Ovary (tissue), 9 donors: Measurements from ENCODE around the gene DEFB132. TPM values are rescaled to one million over a fixed set of nuclear protein-coding genes. Genes with fewer than 3 reads are reported as not detected.
"Not testable (repeated sequence)": the region's sequence is repeated elsewhere in the genome, so short reads cannot be mapped to it uniquely, and the experiment has no call there.

ENCODE experiments used
- DNase-seq, 5 donors: peaks; one replicate each; pipeline ENCODE4 v3.0.0-alpha.2; 2019 to 2020
- H3K27ac ChIP-seq, 2 donors: fragments of 200-600 bp; one replicate each; pipeline versions ENCODE4 v1.5.1 to v1.8.0; 2019 to 2022
- H3K27me3 ChIP-seq: fragments of 200-600 bp; one replicate; pipeline ENCODE4 v1.8.0; 2022
- H3K36me3 ChIP-seq: fragments of 200-600 bp; sonication (generic); one replicate; pipeline ENCODE4 v1.5.1; 2019
- H3K4me1 ChIP-seq: one replicate; pipeline ENCODE4 v1.8.1; 2013; ENCODE audit warnings: mild to moderate bottlenecking, moderate library complexity; ENCODE audit not compliant: insufficient read depth
- H3K4me3 ChIP-seq: fragments of 200-600 bp; sonication (generic); one replicate; pipeline ENCODE4 v1.5.1; 2017
- H3K9me3 ChIP-seq, 2 donors: fragments of 200-600 bp in 1 of 2; sonication (generic) in 1 of 2; one replicate each; pipeline versions ENCODE4 v1.5.1 to v1.8.1; 2013 to 2019; ENCODE audit warnings: mild to moderate bottlenecking in 1 of 2, moderate library complexity in 1 of 2
- CTCF ChIP-seq, 3 donors: fragments of 450-650 bp in 2 of 3; fragments of 200-600 bp in 1 of 3; IDR thresholded peaks; one replicate each; pipeline versions ENCODE4 v1.5.1 to v1.8.0; 2016 to 2022; ENCODE audit warnings: antibody characterized with exemption in 3 of 3, mild to moderate bottlenecking in 1 of 3
- EP300 ChIP-seq: sonication (generic); formaldehyde crosslinking; IDR thresholded peaks from one replicate; pipeline ENCODE4 v1.6.1; 2017; ENCODE audit warnings: antibody characterized with exemption
- POLR2A ChIP-seq: fragments of 450-650 bp; IDR thresholded peaks from one replicate; pipeline ENCODE4 v1.6.1; 2017; ENCODE audit warnings: antibody characterized with exemption, mild to moderate bottlenecking, moderate library complexity
- WGBS, 3 donors: extraction: QIAGEN DNeasy Blood & Tissue Kit in 1 of 3; methylation state at CpG; one replicate each; pipeline versions ENCODE4 v1.1.5 to v1.1.7; 2013 to 2017; 5-methylcytosine and 5-hydroxymethylcytosine counted together
- intact Hi-C, 4 donors: fragments of 100-400 bp; cut with DNase I; formaldehyde crosslinking; loops; one replicate each; pipeline versions ENCODE4 v1.11.0 to v1.15.1; 2022 to 2023
- polyA plus RNA-seq, 2 donors: library from polyadenylated mRNA; stranded (reverse); fragments of 200-250 nt in 1 of 2; fragments of 350-450 nt in 1 of 2; fragmentation: Illumina TruSeq in 1 of 2; extraction: RNeasy Lipid Tissue Mini Kit (QIAGEN cat#74804) in 1 of 2; gene quantifications; one replicate each; pipeline ENCODE4 v1.2.3, GENCODE V29; 2013 to 2014
- total RNA-seq, 7 donors: library from RNA; depleted of rRNA in 2 of 7; stranded (reverse); fragments of >200 nt in 2 of 7; fragmentation: NEBNext Ultra II Directional in 3 of 7; extraction: Animal tissue kit (Norgen Biotek cat#: 25700) in 3 of 7; gene quantifications; one replicate each; pipeline versions ENCODE4 v1.1.0 to v1.2.4, GENCODE V29; 2016 to 2023
- donor health status: DM: no; HTN: no; CAD: no; lungs with moderate emphysema.
- donor health status: DM: no; HTN: no; CAD: no.
- donor health status: Bipolar disorder and iron deficiency.
- donor health status: DM: yes; HTN: yes; CAD: no.
- donor health status: DM: no; HTN: no; CAD: no.
- donor health status: DM: yes; HTN: yes; CAD: no.

The DEFB132 gene
- total and polyA plus RNA-seq, 9 donors, result not detected

- intact Hi-C loops, result no loop called here
These were observed 41.7 kb upstream of the DEFB132 start for GRCh38 chr20:215796-216195.

GRCh38 chr20:217266-217665, 40.3 kb upstream of the DEFB132 start:
- Histone ChIP-seq H3K4me3 (no peak overlapping the region), H3K27ac (no peak overlapping the region), H3K4me1 (no peaks in the 10 kb centered on the region), H3K9me3 (no peaks in the 10 kb centered on the region), H3K27me3 (no peaks in the 10 kb centered on the region), H3K36me3 (no peaks in the 10 kb centered on the region)
- TF ChIP-seq POLR2A, result no peak
- TF ChIP-seq EP300, result no peak
- no peak for TF ChIP-seq CTCF (IDR thresholded peaks at IDR 0.05)
- intact Hi-C loops, result no loop called here
- 26 to 48% (median 36%) methylated on average over 1 of the region's 1 CpG for WGBS, 3 donors
- no peak for DNase-seq

More at GRCh38 chr20:215796-216195, 41.7 kb upstream of the DEFB132 start:
- H3K27ac ChIP-seq, result no peak overlapping the region
- DNase-seq, result no peak
- no peak overlapping the region for H3K4me3 ChIP-seq
- 48 to 73% (median 62%) methylated on average over 1 of the region's 1 CpG for WGBS, 3 donors
- no peaks in the 10 kb centered on the region for H3K9me3 ChIP-seq
- TF ChIP-seq EP300 (no peak), POLR2A (no peak), CTCF (IDR thresholded peaks at IDR 0.05) (no peak)
- no peaks in the 10 kb centered on the region for H3K4me1 ChIP-seq
- H3K27me3 ChIP-seq, result no peaks in the 10 kb centered on the region
- no peaks in the 10 kb centered on the region for H3K36me3 ChIP-seq

- 0 to 9% (median 2%) methylated on average over 1 of the region's 1 CpG for WGBS, 3 donors
- no peaks in the 10 kb centered on the region for H3K4me1 ChIP-seq
- intact Hi-C loops, result no loop called here
- TF ChIP-seq POLR2A (no peak), EP300 (no peak), CTCF (IDR thresholded peaks at IDR 0.05) (no peak)
- no peak for DNase-seq
- H3K36me3 ChIP-seq, result no peaks in the 10 kb centered on the region
- no peaks in the 10 kb centered on the region for H3K9me3 ChIP-seq
- no peak overlapping the region for H3K4me3 ChIP-seq
- H3K27me3 ChIP-seq, result no peaks in the 10 kb centered on the region
- no peak overlapping the region for H3K27ac ChIP-seq
These were observed 38.0 kb upstream of the DEFB132 start for GRCh38 chr20:219290-220115.

- no peak for DNase-seq
- Histone ChIP-seq H3K36me3 (no peaks in the 10 kb centered on the region), H3K27ac (no peak overlapping the region), H3K9me3 (no peaks in the 10 kb centered on the region), H3K4me3 (no peak overlapping the region), H3K27me3 (no peaks in the 10 kb centered on the region), H3K4me1 (no peaks in the 10 kb centered on the region)
- no peak for TF ChIP-seq POLR2A
- no peak for TF ChIP-seq CTCF (IDR thresholded peaks at IDR 0.05)
- no peak for TF ChIP-seq EP300
- intact Hi-C loops, result no loop called here
- 64 to 73% (median 67%) methylated on average over 1 of the region's 1 CpG for WGBS, 3 donors
These were observed 36.2 kb upstream of the DEFB132 start for GRCh38 chr20:221258-221830.

- H3K27me3 ChIP-seq, H3K36me3 ChIP-seq, H3K27ac ChIP-seq, H3K9me3 ChIP-seq, intact Hi-C loops, H3K4me1 ChIP-seq, H3K4me3 ChIP-seq, DNase-seq: not testable (repeated sequence)
- 78 to 89% (median 82%) methylated on average over 3 of the region's 3 CpGs for WGBS, 3 donors
These were observed 31.6 kb upstream of the DEFB132 start for GRCh38 chr20:225879-226278.
